Adrenal gland (tissue), 12 donors: ENCODE results near the gene ZNF683. TPM values are rescaled to one million over a fixed set of nuclear protein-coding genes. Genes with fewer than 3 reads are reported as not detected.

Experiments used
- DNase-seq, 7 donors: peaks; one replicate each; pipeline ENCODE4 v3.0.0-alpha.2; 2019 to 2020
- H3K27ac ChIP-seq, 5 donors: fragments of 200-600 bp; sonication (generic) in 4 of 5; 1 replicate in 3 of 5; 2 replicates in 2 of 5; pipeline versions ENCODE4 v1.5.1 to v1.8.0; 2016 to 2020; ENCODE audit warnings: mild to moderate bottlenecking in 1 of 5
- H3K27me3 ChIP-seq: fragments of 200-600 bp; 2 replicates; pipeline ENCODE4 v1.8.0; 2021
- H3K36me3 ChIP-seq, 2 donors: fragments of 200-600 bp; replicated peaks in 1 of 2; 1 replicate in 1 of 2; 2 replicates in 1 of 2; pipeline versions ENCODE4 v1.5.1 to v1.8.0; 2018 to 2022
- H3K4me1 ChIP-seq, 2 donors: fragments of 200-600 bp; replicated peaks in 1 of 2; 1 replicate in 1 of 2; 2 replicates in 1 of 2; pipeline versions ENCODE4 v1.5.1 to v1.8.0; 2018 to 2021
- H3K4me3 ChIP-seq, 4 donors: fragments of 200-600 bp; sonication (generic) in 3 of 4; one replicate each; pipeline ENCODE4 v1.5.1; 2016 to 2018
- H3K9me3 ChIP-seq, 3 donors: fragments of 200-600 bp; sonication (generic) in 1 of 3; replicated peaks in 1 of 3; 1 replicate in 2 of 3; 2 replicates in 1 of 3; pipeline versions ENCODE4 v1.5.1 to v1.8.0; 2016 to 2021
- CTCF ChIP-seq, 6 experiments: fragments of 450-650 bp in 4 of 6; fragments of 200-600 bp in 2 of 6; sonication (generic) in 1 of 6; IDR thresholded peaks; 1 replicate in 5 of 6; 2 replicates in 1 of 6; pipeline versions ENCODE4 v1.5.1 to v1.8.0; 2016 to 2021; ENCODE audit warnings: antibody characterized with exemption in 6 of 6, mild to moderate bottlenecking in 2 of 6, moderate library complexity in 1 of 6
- POLR2A ChIP-seq, 2 donors: fragments of 450-650 bp; IDR thresholded peaks; one replicate each; pipeline ENCODE4 v1.6.1; 2017; ENCODE audit warnings: antibody characterized with exemption in 2 of 2, mild to moderate bottlenecking in 2 of 2, moderate library complexity in 1 of 2
- WGBS, 4 donors: extraction: QIAGEN DNeasy Blood & Tissue Kit in 2 of 4; methylation state at CpG; one replicate each; pipeline versions ENCODE4 v1.1.5 to v1.1.7; 2013 to 2017; 5-methylcytosine and 5-hydroxymethylcytosine counted together
- intact Hi-C, 2 donors: fragments of 100-400 bp; cut with DNase I; formaldehyde crosslinking; loops; one replicate each; pipeline versions ENCODE4 v1.14.1 to v1.15.0; 2022 to 2023
- polyA plus RNA-seq, 3 donors: library from polyadenylated mRNA; stranded (reverse); fragments of 200-250 nt in 2 of 3; fragments of 350-450 nt in 1 of 3; fragmentation: Illumina TruSeq in 1 of 3; extraction: RNeasy Lipid Tissue Mini Kit (QIAGEN cat#74804) in 1 of 3; gene quantifications; one replicate each; pipeline ENCODE4 v1.2.3, GENCODE V29; 2013 to 2014
- total RNA-seq, 9 donors: library from RNA; depleted of rRNA in 4 of 9; stranded (reverse); fragments of >200 nt in 4 of 9; fragments of 120-200 nt in 1 of 9; fragmentation: NEBNext Ultra II Directional in 1 of 9; extraction: Animal tissue kit (Norgen Biotek cat#: 25700) in 1 of 9; gene quantifications; one replicate each; pipeline versions ENCODE4 v1.1.0 to v1.2.4, GENCODE V29; 2013 to 2023
- donor health status: healthy with polysubstance abuse.
- donor health status: Bipolar disorder and iron deficiency.
- donor health status: DM: yes; HTN: yes; CAD: no.
- donor health status: DM: no; HTN: no; CAD: no.
- donor health status: DM: no; HTN: no; CAD: no.
- donor health status: DM: yes; HTN: yes; CAD: no.

Gene ZNF683
- total and polyA plus RNA-seq, 12 donors: 0.20 to 0.25 (median 0.24) TPM; not detected in 9

GRCh38 chr1:26349188-26349876 lies 23.2 kb downstream of the ZNF683 start:
- Histone ChIP-seq H3K36me3 (no peaks in the 10 kb centered on the region), H3K4me3 (no peak overlapping the region), H3K27ac (no peak overlapping the region), H3K4me1 (no peaks in the 10 kb centered on the region), H3K27me3 (peaks cover 6% of the 10 kb centered on the region), H3K9me3 (no peaks in the 10 kb centered on the region)
- intact Hi-C loops: no loop called here
- no peak for TF ChIP-seq POLR2A (IDR thresholded peaks at IDR 0.05)
- TF ChIP-seq CTCF (IDR thresholded peaks at IDR 0.05): no peak
- WGBS, 4 donors: 82 to 87% (median 85%) methylated on average over 7 of the region's 7 CpGs
- no peak for DNase-seq

GRCh38 chr1:26346274-26347033 lies 26.1 kb downstream of the ZNF683 start:
- WGBS, 4 donors: 66 to 87% (median 72%) methylated on average over 5 to 10 of the region's 10 CpGs
- intact Hi-C loops: no loop called here

GRCh38 chr1:26345718-26346117 lies 26.8 kb downstream of the ZNF683 start:
- DNase-seq: no peak
- Histone ChIP-seq H3K4me3 (no peak overlapping the region), H3K27ac (no peak overlapping the region), H3K4me1 (no peaks in the 10 kb centered on the region), H3K27me3 (no peaks in the 10 kb centered on the region), H3K9me3 (no peaks in the 10 kb centered on the region), H3K36me3 (no peaks in the 10 kb centered on the region)
- intact Hi-C loops: no loop called here
- TF ChIP-seq POLR2A (IDR thresholded peaks at IDR 0.05): no peak
- TF ChIP-seq CTCF (IDR thresholded peaks at IDR 0.05): no peak
- WGBS, 4 donors: 83 to 90% methylated on average over 15 of the region's 15 CpGs; no CpG with 5 or more reads in 2 of the 4 donors

More at GRCh38 chr1:26346274-26347033, 26.1 kb downstream of the ZNF683 start:
- H3K9me3 ChIP-seq: no peaks in the 10 kb centered on the region
- H3K27me3 ChIP-seq: no peaks in the 10 kb centered on the region
- no peak for DNase-seq
- H3K27ac ChIP-seq: no peak overlapping the region
- no peak for TF ChIP-seq POLR2A (IDR thresholded peaks at IDR 0.05)
- TF ChIP-seq CTCF (IDR thresholded peaks at IDR 0.05): no peak
- H3K36me3 ChIP-seq: no peaks in the 10 kb centered on the region
- H3K4me1 ChIP-seq: no peaks in the 10 kb centered on the region
- H3K4me3 ChIP-seq: no peak overlapping the region

- Histone ChIP-seq H3K9me3 (no peaks in the 10 kb centered on the region), H3K4me3 (no peak overlapping the region), H3K4me1 (no peaks in the 10 kb centered on the region), H3K27ac (no peak overlapping the region), H3K36me3 (no peaks in the 10 kb centered on the region), H3K27me3 (no peaks in the 10 kb centered on the region)
- WGBS, 4 donors: 60 to 92% (median 88%) methylated on average over 1 to 15 of the region's 15 CpGs
- DNase-seq: no peak
- TF ChIP-seq POLR2A (IDR thresholded peaks at IDR 0.05) (no peak), CTCF (IDR thresholded peaks at IDR 0.05) (no peak)
- intact Hi-C loops: no loop called here
Measured at GRCh38 chr1:26344147-26344920, 28.2 kb downstream of the ZNF683 start.
